C4-2B (cell line): Measurements from ENCODE around the gene CLEC3A.
"Not testable (repeated sequence)": the region's sequence is repeated elsewhere in the genome, so short reads cannot be mapped to it uniquely, and the experiment has no call there.

Experiments
- CTCF ChIP-seq: fragments of 450-650 bp; conservative IDR thresholded peaks from 2 replicates; pipeline ENCODE4 v1.5.1; 2017; ENCODE audit warnings: mild to moderate bottlenecking
- ZFX ChIP-seq: fragments of 450-650 bp; IDR thresholded peaks from 2 replicates; pipeline ENCODE4 v1.6.1; 2017

- TF ChIP-seq CTCF, ZFX: not testable (repeated sequence)
These were observed 37.5 kb downstream of the CLEC3A start for GRCh38 chr16:78059806-78060205.
